GM12878 (cell line): ENCODE results near the gene AMER2. TPM values are rescaled to one million over a fixed set of nuclear protein-coding genes. Genes with fewer than 3 reads are reported as not detected.

Experiments
- CBX3 ChIP-seq: fragments of 200-600 bp; sonication (generic); IDR thresholded peaks from 2 replicates; pipeline ENCODE4 v1.6.1; 2016; ENCODE audit warnings: low read depth, borderline replicate concordance
- CTCF ChIP-seq, 3 experiments: IDR thresholded peaks in 2 of 3; conservative IDR thresholded peaks in 1 of 3; 2 replicates each; pipeline ENCODE4 v1.5.1; 2011; ENCODE audit warnings: low read depth in 3 of 3, low read length in 3 of 3, mild to moderate bottlenecking in 3 of 3, control low read depth in 2 of 3, moderate library complexity in 2 of 3, inconsistent platforms in 1 of 3, mixed read lengths in 1 of 3; ENCODE audit not compliant: control insufficient read depth in 2 of 3, insufficient read depth in 1 of 3; ENCODE audit errors: extremely low read depth in 1 of 3
- CUX1 ChIP-seq: IDR thresholded peaks from 2 replicates; pipeline ENCODE4 v1.6.1; 2012; ENCODE audit warnings: improper control_type of control experiment, low read depth, low read length; ENCODE audit not compliant: insufficient replicate concordance
- EP300 ChIP-seq, 2 experiments: fragments of 150-350 bp in 1 of 2; IDR thresholded peaks; 2 replicates each; pipeline ENCODE4 v1.6.1; 2011 to 2012; ENCODE audit warnings: low read depth in 2 of 2, low read length in 2 of 2, borderline replicate concordance in 1 of 2, improper control_type of control experiment in 1 of 2, inconsistent platforms in 1 of 2; ENCODE audit not compliant: control insufficient read depth in 1 of 2
- HCFC1 ChIP-seq: fragments of 150-350 bp; IDR thresholded peaks from 2 replicates; pipeline ENCODE4 v1.6.1; 2014; ENCODE audit warnings: low read length
- IRF5 ChIP-seq: fragments of 450-650 bp; IDR thresholded peaks from 2 replicates; pipeline ENCODE4 v1.6.1; 2017; ENCODE audit warnings: borderline replicate concordance
- KLF5 ChIP-seq: fragments of 450-650 bp; IDR thresholded peaks from 2 replicates; pipeline ENCODE4 v1.6.1; 2014; ENCODE audit warnings: mild to moderate bottlenecking; ENCODE audit not compliant: partially characterized antibody
- MAX ChIP-seq: IDR thresholded peaks from 2 replicates; pipeline ENCODE4 v1.6.1; 2012; ENCODE audit warnings: low read depth, low read length, improper control_type of control experiment
- MLLT1 ChIP-seq: fragments of 450-650 bp; IDR thresholded peaks from 2 replicates; pipeline ENCODE4 v1.6.1; 2016; ENCODE audit warnings: mild to moderate bottlenecking
- NR2C1 ChIP-seq: fragments of 450-650 bp; IDR thresholded peaks from 2 replicates; pipeline ENCODE4 v1.6.1; 2017; ENCODE audit warnings: antibody characterized with exemption, mild to moderate bottlenecking, moderate library complexity
- PAX5 ChIP-seq: IDR thresholded peaks from 2 replicates; pipeline ENCODE4 v1.6.1; 2011; ENCODE audit warnings: low read depth, low read length, borderline replicate concordance
- POLR2AphosphoS2 ChIP-seq: IDR thresholded peaks from 2 replicates; pipeline ENCODE4 v1.6.1; 2011; ENCODE audit warnings: low read depth, mild to moderate bottlenecking, low read length, improper control_type of control experiment, moderate library complexity
- TARDBP ChIP-seq: IDR thresholded peaks from 2 replicates; pipeline ENCODE4 v1.6.1; 2016; ENCODE audit warnings: borderline replicate concordance
- USF1 ChIP-seq: IDR thresholded peaks from 2 replicates; pipeline ENCODE4 v1.6.1; 2011; ENCODE audit warnings: borderline replicate concordance, low read depth, mild to moderate bottlenecking, moderate library complexity, mixed read lengths, low read length; ENCODE audit not compliant: insufficient read depth; ENCODE audit errors: extremely low read length
- ZNF207 ChIP-seq: fragments of 450-650 bp; IDR thresholded peaks from 2 replicates; pipeline ENCODE4 v1.6.1; 2014; ENCODE audit warnings: antibody characterized with exemption, mild to moderate bottlenecking, borderline replicate concordance
- ZNF384 ChIP-seq: IDR thresholded peaks from 2 replicates; pipeline ENCODE4 v1.6.1; 2012; ENCODE audit warnings: low read depth, mild to moderate bottlenecking, low read length, improper control_type of control experiment, borderline replicate concordance
- ZSCAN29 ChIP-seq: fragments of 450-650 bp; IDR thresholded peaks from 2 replicates; pipeline ENCODE4 v1.6.1; 2017; ENCODE audit warnings: mild to moderate bottlenecking, moderate library complexity
- polyA plus RNA-seq, 11 experiments: library from polyadenylated mRNA; depleted of rRNA in 4 of 11; unstranded in 6 of 11; stranded (reverse) in 5 of 11; fragments of >200 nt; fragmentation: Nextera tagmentation in 4 of 11; fragmentation: Illumina TruSeq in 1 of 11; extraction: Ambion mirVana in 4 of 11; extraction: Trizol in 1 of 11; gene quantifications; 1 replicate in 1 of 11; 2 replicates in 10 of 11; pipeline versions ENCODE4 v1.2.1 to v1.2.3, GENCODE V29; 2011 to 2016; ENCODE audit warnings: inconsistent platforms in 2 of 11, missing spikeins in 2 of 11, low read depth in 1 of 11
- total RNA-seq, 4 experiments: library from RNA; depleted of rRNA in 3 of 4; stranded (reverse); fragments of >200 nt in 3 of 4; fragmentation: Illumina TruSeq in 1 of 4; extraction: Trizol in 1 of 4; gene quantifications; 2 replicates each; pipeline versions ENCODE4 v1.2.1 to v1.2.3, GENCODE V29; 2013 to 2021

AMER2 gene
- total and polyA plus RNA-seq, 10 of the 15 experiments (the other 5 are each of a cell fraction or from before 2014, with no cell fraction given): 0.01 to 0.34 (median 0.21) TPM

- TF ChIP-seq CUX1 (no peak), MAX (no peak), KLF5 (no peak), USF1 (peak; percentile 11), CBX3 (no peak), HCFC1 (no peak), EP300 (IDR thresholded peaks at IDR 0.05; ENCODE audit: borderline replicate concordance in 1 of 2, control insufficient read depth in 1 of 2, low read depth in 2 of 2, low read length in 2 of 2) (peak; percentile 60 to 71; a peak in 3 of 4 replicates), POLR2AphosphoS2 (no peak), ZSCAN29 (no peak), IRF5 (no peak), ZNF384 (peak; percentile 87), TARDBP (no peak), ZNF207 (no peak), PAX5 (peak; percentile 38; the same call in 1 of the 2 replicates), CTCF (IDR thresholded peaks at IDR 0.05 in 2 of 3, conservative IDR thresholded peaks at IDR 0.05 in 1 of 3; ENCODE audit: control insufficient read depth in 2 of 3, extremely low read depth in 1 of 3, insufficient read depth in 1 of 3, low read depth in 3 of 3, low read length in 3 of 3) (no peak), MLLT1 (no peak), NR2C1 (no peak)
Measured at GRCh38 chr13:25180775-25181537, 8.9 kb upstream of the AMER2 start (continued).
